ENCODE measurements around the gene GNMT.

- TF ChIP-seq CTCF (IDR thresholded peaks at IDR 0.05; ENCODE audit: low read depth, low read length, missing input control) (no peak), JUND (IDR thresholded peaks at IDR 0.05) (no peak), TAF1 (conservative IDR thresholded peaks at IDR 0.05) (no peak), ZBTB33 (IDR thresholded peaks at IDR 0.05) (no peak), GABPA (IDR thresholded peaks at IDR 0.05 in 1 of 2, conservative IDR thresholded peaks at IDR 0.05 in 1 of 2) (no peak), YY1 (IDR thresholded peaks at IDR 0.05) (no peak), REST (IDR thresholded peaks at IDR 0.05) (no peak), MAX (IDR thresholded peaks at IDR 0.05) (no peak), RAD21 (IDR thresholded peaks at IDR 0.05) (no peak), RXRA (IDR thresholded peaks at IDR 0.05) (no peak), EGR1 (IDR thresholded peaks at IDR 0.05; ENCODE audit: low read depth in 2 of 2) (no peak), FOXA2 (IDR thresholded peaks at IDR 0.05) (no peak), HNF4G (IDR thresholded peaks at IDR 0.05) (no peak), HNF4A (conservative IDR thresholded peaks at IDR 0.05) (no peak)
These were observed 36.9 kb upstream of the GNMT start for GRCh38 chr6:42923666-42924065.
